GM23338 (cell line): ENCODE measurements around the gene MPST. TPM values are rescaled to one million over a fixed set of nuclear protein-coding genes. Genes with fewer than 3 reads are reported as not detected.

Experiments used
- ATAC-seq: fragments of 200-7000 bp; cut with Tn5 transposase; 3 replicates; pipeline ENCODE4 v1.9.1; 2020
- DNase-seq: peaks from one replicate; pipeline ENCODE4 v3.0.0-alpha.2; 2015; ENCODE audit warnings: low spot score
- H2AFZ ChIP-seq: fragments of 200-600 bp; sonication (generic); 2 replicates; pipeline ENCODE4 v1.8.0; 2016; ENCODE audit warnings: antibody characterized with exemption, mild to moderate bottlenecking, moderate library complexity
- H3F3A ChIP-seq: fragments of 200-600 bp; sonication (generic); replicated peaks from 2 replicates; pipeline ENCODE4 v1.8.0; 2017; ENCODE audit warnings: antibody characterized with exemption, mixed run types, low read depth
- H3K27ac ChIP-seq: fragments of 200-600 bp; sonication (generic); 2 replicates; pipeline ENCODE4 v1.6.1; 2016; ENCODE audit warnings: low read depth
- H3K27me3 ChIP-seq: fragments of 200-600 bp; sonication (generic); 2 replicates; pipeline ENCODE4 v1.8.0; 2016; ENCODE audit warnings: mild to moderate bottlenecking, mixed run types, moderate library complexity; ENCODE audit not compliant: insufficient read depth
- H3K36me3 ChIP-seq: fragments of 200-600 bp; sonication (generic); 2 replicates; pipeline ENCODE4 v1.8.0; 2016; ENCODE audit warnings: mild to moderate bottlenecking; ENCODE audit not compliant: insufficient read depth
- H3K4me1 ChIP-seq: fragments of 200-600 bp; sonication (generic); 2 replicates; pipeline ENCODE4 v1.8.0; 2016; ENCODE audit warnings: mild to moderate bottlenecking, moderate library complexity; ENCODE audit not compliant: insufficient read depth
- H3K4me2 ChIP-seq: fragments of 200-600 bp; sonication (generic); 2 replicates; pipeline ENCODE4 v1.7.1; 2017; ENCODE audit warnings: mixed run types
- H3K4me3 ChIP-seq: fragments of 200-600 bp; sonication (generic); 2 replicates; pipeline ENCODE4 v1.6.1; 2016; ENCODE audit warnings: mixed run types
- H3K79me2 ChIP-seq: fragments of 200-600 bp; sonication (generic); replicated peaks from 2 replicates; pipeline ENCODE4 v1.8.0; 2017; ENCODE audit warnings: mild to moderate bottlenecking; ENCODE audit not compliant: insufficient read depth
- H3K9me2 ChIP-seq: fragments of 200-600 bp; sonication (generic); 2 replicates; pipeline ENCODE4 v1.8.0; 2017; ENCODE audit not compliant: insufficient read depth
- H4K20me1 ChIP-seq: fragments of 200-600 bp; sonication (generic); replicated peaks from 2 replicates; pipeline ENCODE4 v1.8.0; 2017; ENCODE audit warnings: mild to moderate bottlenecking; ENCODE audit not compliant: insufficient read depth
- H3K27ac Mint-ChIP-seq: 2 replicates; pipeline ENCODE4 v1.8.0; 2020; ENCODE audit warnings: inconsistent platforms, mild to moderate bottlenecking, moderate library complexity, mixed read lengths
- H3K27me3 Mint-ChIP-seq: 3 replicates; pipeline ENCODE4 v1.8.0; 2022; ENCODE audit warnings: low read depth, mild to moderate bottlenecking, moderate library complexity, mixed read lengths, inconsistent platforms; ENCODE audit not compliant: insufficient read depth, poor library complexity
- H3K36me3 Mint-ChIP-seq: 3 replicates; pipeline ENCODE4 v1.8.0; 2021; ENCODE audit warnings: low read depth, mild to moderate bottlenecking, inconsistent platforms, moderate library complexity, mixed read lengths
- H3K4me1 Mint-ChIP-seq: 3 replicates; pipeline ENCODE4 v1.8.0; 2020; ENCODE audit warnings: mild to moderate bottlenecking, inconsistent platforms, mixed read lengths
- H3K4me3 Mint-ChIP-seq: 3 replicates; pipeline ENCODE4 v1.8.0; 2021; ENCODE audit warnings: moderate library complexity, mild to moderate bottlenecking, inconsistent platforms, mixed read lengths
- H3K9me3 Mint-ChIP-seq: 3 replicates; pipeline ENCODE4 v1.8.0; 2020; ENCODE audit warnings: moderate library complexity, mild to moderate bottlenecking, inconsistent platforms, mixed read lengths
- JUNB ChIP-seq: IDR thresholded peaks from one replicate; pipeline ENCODE4 v1.6.1; 2016; ENCODE audit warnings: antibody characterized with exemption; ENCODE audit not compliant: unreplicated experiment
- POLR2AphosphoS5 ChIP-seq: IDR thresholded peaks from 2 replicates; pipeline ENCODE4 v1.6.1; 2016; ENCODE audit warnings: antibody characterized with exemption, low read depth
- polyA plus RNA-seq: library from polyadenylated mRNA; unstranded; fragments of >200 nt; fragmentation: Nextera tagmentation; extraction: Ambion mirVana; gene quantifications from 2 replicates; pipeline ENCODE4 v1.2.1, GENCODE V29; 2016
- total RNA-seq: library from RNA; depleted of rRNA; stranded (reverse); fragments of >200 nt; shearing (Covaris generic); gene quantifications from 2 replicates; pipeline ENCODE4 v1.2.3, GENCODE V29; 2014
- TF ChIP-seq, protein P1 (sequence below): IDR thresholded peaks from 2 replicates; pipeline ENCODE4 v1.6.1; 2016; ENCODE audit warnings: antibody characterized with exemption
- TF ChIP-seq, protein P2 (sequence below): IDR thresholded peaks from one replicate; pipeline ENCODE4 v1.6.1; 2018; ENCODE audit warnings: antibody characterized with exemption; ENCODE audit not compliant: unreplicated experiment
- TF ChIP-seq, protein P3 (sequence below), 2 experiments: fragments of 200-600 bp in 1 of 2; sonication (generic) in 1 of 2; conservative IDR thresholded peaks; 2 replicates each; pipeline versions ENCODE4 v1.5.1 to v1.6.1; 2016 to 2017; ENCODE audit warnings: antibody characterized with exemption in 2 of 2, low read depth in 2 of 2, mild to moderate bottlenecking in 2 of 2, moderate library complexity in 1 of 2
- TF ChIP-seq, protein P4 (sequence below): fragments of 250-450 bp; sonication (Bioruptor Pico); IDR thresholded peaks from 2 replicates; pipeline ENCODE4 v1.5.0; 2020; ENCODE audit warnings: mild to moderate bottlenecking, moderate library complexity

The MPST gene
- total and polyA plus RNA-seq, 2 experiments from 2014 or later = 86.2 to 158 TPM

DNA sequence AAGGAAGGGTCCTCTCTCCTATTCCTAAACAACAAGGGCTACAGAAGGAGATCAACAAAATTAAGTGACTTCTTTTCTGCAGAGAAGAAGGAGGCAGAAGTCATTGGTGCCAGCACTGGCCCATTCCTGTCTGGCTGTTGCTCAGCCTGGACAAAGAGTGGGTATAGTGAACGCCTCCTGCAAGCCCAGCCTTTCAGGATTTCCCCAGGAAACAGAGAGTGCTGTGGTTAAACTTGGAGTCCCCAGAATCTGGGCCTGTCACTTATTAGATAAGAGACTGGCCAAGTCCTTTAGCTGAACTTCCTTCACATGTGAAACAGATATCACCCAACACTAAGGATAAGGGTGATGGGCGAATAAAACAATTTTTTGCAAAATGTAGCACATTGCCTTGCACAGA is 11.2 kb upstream of the MPST start:
- H3K4me1 Mint-ChIP-seq = no peaks in the 10 kb centered on the region
- no peaks in the 10 kb centered on the region for H3K36me3 Mint-ChIP-seq
- Histone ChIP-seq H3K79me2 (no peaks in the 10 kb centered on the region), H3K36me3 (no peaks in the 10 kb centered on the region), H3K4me2 (no peak overlapping the region), H3F3A (no peaks in the 10 kb centered on the region), H3K27me3 (no peaks in the 10 kb centered on the region), H4K20me1 (no peaks in the 10 kb centered on the region), H2AFZ (no peak overlapping the region), H3K4me3 (no peak overlapping the region), H3K9me2 (no peaks in the 10 kb centered on the region), H3K27ac (no peak overlapping the region), H3K4me1 (no peaks in the 10 kb centered on the region)
- no peak overlapping the region for H3K27ac Mint-ChIP-seq
- TF ChIP-seq, protein P1, sequence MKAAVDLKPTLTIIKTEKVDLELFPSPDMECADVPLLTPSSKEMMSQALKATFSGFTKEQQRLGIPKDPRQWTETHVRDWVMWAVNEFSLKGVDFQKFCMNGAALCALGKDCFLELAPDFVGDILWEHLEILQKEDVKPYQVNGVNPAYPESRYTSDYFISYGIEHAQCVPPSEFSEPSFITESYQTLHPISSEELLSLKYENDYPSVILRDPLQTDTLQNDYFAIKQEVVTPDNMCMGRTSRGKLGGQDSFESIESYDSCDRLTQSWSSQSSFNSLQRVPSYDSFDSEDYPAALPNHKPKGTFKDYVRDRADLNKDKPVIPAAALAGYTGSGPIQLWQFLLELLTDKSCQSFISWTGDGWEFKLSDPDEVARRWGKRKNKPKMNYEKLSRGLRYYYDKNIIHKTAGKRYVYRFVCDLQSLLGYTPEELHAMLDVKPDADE = no peak
- TF ChIP-seq, protein P2, sequence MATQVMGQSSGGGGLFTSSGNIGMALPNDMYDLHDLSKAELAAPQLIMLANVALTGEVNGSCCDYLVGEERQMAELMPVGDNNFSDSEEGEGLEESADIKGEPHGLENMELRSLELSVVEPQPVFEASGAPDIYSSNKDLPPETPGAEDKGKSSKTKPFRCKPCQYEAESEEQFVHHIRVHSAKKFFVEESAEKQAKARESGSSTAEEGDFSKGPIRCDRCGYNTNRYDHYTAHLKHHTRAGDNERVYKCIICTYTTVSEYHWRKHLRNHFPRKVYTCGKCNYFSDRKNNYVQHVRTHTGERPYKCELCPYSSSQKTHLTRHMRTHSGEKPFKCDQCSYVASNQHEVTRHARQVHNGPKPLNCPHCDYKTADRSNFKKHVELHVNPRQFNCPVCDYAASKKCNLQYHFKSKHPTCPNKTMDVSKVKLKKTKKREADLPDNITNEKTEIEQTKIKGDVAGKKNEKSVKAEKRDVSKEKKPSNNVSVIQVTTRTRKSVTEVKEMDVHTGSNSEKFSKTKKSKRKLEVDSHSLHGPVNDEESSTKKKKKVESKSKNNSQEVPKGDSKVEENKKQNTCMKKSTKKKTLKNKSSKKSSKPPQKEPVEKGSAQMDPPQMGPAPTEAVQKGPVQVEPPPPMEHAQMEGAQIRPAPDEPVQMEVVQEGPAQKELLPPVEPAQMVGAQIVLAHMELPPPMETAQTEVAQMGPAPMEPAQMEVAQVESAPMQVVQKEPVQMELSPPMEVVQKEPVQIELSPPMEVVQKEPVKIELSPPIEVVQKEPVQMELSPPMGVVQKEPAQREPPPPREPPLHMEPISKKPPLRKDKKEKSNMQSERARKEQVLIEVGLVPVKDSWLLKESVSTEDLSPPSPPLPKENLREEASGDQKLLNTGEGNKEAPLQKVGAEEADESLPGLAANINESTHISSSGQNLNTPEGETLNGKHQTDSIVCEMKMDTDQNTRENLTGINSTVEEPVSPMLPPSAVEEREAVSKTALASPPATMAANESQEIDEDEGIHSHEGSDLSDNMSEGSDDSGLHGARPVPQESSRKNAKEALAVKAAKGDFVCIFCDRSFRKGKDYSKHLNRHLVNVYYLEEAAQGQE = no peak
- TF ChIP-seq JUNB (no peak), POLR2AphosphoS5 (no peak)
- TF ChIP-seq, protein P3, sequence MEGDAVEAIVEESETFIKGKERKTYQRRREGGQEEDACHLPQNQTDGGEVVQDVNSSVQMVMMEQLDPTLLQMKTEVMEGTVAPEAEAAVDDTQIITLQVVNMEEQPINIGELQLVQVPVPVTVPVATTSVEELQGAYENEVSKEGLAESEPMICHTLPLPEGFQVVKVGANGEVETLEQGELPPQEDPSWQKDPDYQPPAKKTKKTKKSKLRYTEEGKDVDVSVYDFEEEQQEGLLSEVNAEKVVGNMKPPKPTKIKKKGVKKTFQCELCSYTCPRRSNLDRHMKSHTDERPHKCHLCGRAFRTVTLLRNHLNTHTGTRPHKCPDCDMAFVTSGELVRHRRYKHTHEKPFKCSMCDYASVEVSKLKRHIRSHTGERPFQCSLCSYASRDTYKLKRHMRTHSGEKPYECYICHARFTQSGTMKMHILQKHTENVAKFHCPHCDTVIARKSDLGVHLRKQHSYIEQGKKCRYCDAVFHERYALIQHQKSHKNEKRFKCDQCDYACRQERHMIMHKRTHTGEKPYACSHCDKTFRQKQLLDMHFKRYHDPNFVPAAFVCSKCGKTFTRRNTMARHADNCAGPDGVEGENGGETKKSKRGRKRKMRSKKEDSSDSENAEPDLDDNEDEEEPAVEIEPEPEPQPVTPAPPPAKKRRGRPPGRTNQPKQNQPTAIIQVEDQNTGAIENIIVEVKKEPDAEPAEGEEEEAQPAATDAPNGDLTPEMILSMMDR (conservative IDR thresholded peaks at IDR 0.05; ENCODE audit: low read depth in 2 of 2) = no peak
- TF ChIP-seq, protein P4, sequence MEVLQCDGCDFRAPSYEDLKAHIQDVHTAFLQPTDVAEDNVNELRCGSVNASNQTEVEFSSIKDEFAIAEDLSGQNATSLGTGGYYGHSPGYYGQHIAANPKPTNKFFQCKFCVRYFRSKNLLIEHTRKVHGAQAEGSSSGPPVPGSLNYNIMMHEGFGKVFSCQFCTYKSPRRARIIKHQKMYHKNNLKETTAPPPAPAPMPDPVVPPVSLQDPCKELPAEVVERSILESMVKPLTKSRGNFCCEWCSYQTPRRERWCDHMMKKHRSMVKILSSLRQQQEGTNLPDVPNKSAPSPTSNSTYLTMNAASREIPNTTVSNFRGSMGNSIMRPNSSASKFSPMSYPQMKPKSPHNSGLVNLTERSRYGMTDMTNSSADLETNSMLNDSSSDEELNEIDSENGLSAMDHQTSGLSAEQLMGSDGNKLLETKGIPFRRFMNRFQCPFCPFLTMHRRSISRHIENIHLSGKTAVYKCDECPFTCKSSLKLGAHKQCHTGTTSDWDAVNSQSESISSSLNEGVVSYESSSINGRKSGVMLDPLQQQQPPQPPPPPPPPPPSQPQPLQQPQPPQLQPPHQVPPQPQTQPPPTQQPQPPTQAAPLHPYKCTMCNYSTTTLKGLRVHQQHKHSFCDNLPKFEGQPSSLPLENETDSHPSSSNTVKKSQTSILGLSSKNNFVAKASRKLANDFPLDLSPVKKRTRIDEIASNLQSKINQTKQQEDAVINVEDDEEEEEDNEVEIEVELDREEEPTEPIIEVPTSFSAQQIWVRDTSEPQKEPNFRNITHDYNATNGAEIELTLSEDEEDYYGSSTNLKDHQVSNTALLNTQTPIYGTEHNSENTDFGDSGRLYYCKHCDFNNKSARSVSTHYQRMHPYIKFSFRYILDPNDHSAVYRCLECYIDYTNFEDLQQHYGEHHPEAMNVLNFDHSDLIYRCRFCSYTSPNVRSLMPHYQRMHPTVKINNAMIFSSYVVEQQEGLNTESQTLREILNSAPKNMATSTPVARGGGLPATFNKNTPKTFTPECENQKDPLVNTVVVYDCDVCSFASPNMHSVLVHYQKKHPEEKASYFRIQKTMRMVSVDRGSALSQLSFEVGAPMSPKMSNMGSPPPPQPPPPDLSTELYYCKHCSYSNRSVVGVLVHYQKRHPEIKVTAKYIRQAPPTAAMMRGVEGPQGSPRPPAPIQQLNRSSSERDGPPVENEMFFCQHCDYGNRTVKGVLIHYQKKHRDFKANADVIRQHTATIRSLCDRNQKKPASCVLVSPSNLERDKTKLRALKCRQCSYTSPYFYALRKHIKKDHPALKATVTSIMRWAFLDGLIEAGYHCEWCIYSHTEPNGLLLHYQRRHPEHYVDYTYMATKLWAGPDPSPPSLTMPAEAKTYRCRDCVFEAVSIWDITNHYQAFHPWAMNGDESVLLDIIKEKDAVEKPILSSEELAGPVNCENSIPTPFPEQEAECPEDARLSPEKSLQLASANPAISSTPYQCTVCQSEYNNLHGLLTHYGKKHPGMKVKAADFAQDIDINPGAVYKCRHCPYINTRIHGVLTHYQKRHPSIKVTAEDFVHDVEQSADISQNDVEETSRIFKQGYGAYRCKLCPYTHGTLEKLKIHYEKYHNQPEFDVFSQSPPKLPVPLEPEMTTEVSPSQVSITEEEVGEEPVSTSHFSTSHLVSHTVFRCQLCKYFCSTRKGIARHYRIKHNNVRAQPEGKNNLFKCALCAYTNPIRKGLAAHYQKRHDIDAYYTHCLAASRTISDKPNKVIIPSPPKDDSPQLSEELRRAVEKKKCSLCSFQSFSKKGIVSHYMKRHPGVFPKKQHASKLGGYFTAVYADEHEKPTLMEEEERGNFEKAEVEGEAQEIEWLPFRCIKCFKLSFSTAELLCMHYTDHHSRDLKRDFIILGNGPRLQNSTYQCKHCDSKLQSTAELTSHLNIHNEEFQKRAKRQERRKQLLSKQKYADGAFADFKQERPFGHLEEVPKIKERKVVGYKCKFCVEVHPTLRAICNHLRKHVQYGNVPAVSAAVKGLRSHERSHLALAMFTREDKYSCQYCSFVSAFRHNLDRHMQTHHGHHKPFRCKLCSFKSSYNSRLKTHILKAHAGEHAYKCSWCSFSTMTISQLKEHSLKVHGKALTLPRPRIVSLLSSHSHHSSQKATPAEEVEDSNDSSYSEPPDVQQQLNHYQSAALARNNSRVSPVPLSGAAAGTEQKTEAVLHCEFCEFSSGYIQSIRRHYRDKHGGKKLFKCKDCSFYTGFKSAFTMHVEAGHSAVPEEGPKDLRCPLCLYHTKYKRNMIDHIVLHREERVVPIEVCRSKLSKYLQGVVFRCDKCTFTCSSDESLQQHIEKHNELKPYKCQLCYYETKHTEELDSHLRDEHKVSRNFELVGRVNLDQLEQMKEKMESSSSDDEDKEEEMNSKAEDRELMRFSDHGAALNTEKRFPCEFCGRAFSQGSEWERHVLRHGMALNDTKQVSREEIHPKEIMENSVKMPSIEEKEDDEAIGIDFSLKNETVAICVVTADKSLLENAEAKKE (CRISPR knock-in tag) = no peak
- no peaks in the 10 kb centered on the region; the same call in 2 of the 3 replicates for H3K9me3 Mint-ChIP-seq
- H3K27me3 Mint-ChIP-seq = peaks cover 17% of the 10 kb centered on the region
- DNase-seq (no peak), ATAC-seq (no peak)
- H3K4me3 Mint-ChIP-seq = no peak overlapping the region
